Vagina (tissue), 2 donors: Measurements from ENCODE around the gene HTR3D. TPM values are rescaled to one million over a fixed set of nuclear protein-coding genes. Genes with fewer than 3 reads are reported as not detected.

ENCODE experiments used
- DNase-seq, 2 donors: peaks; one replicate each; pipeline ENCODE4 v3.0.0-alpha.2; 2017; ENCODE audit errors: extremely low spot score in 2 of 2
- H3K27ac ChIP-seq: fragments of 200-600 bp; sonication (generic); one replicate; pipeline ENCODE4 v1.5.1; 2019
- H3K27me3 ChIP-seq: fragments of 200-600 bp; sonication (generic); one replicate; pipeline ENCODE4 v1.5.1; 2019
- H3K36me3 ChIP-seq, 2 donors: fragments of 200-600 bp; sonication (generic); one replicate each; pipeline ENCODE4 v1.5.1; 2017 to 2019
- H3K4me1 ChIP-seq: fragments of 200-600 bp; sonication (generic); one replicate; pipeline ENCODE4 v1.5.1; 2019
- H3K4me3 ChIP-seq, 2 donors: fragments of 200-600 bp; sonication (generic); 1 replicate in 1 of 2; 2 replicates in 1 of 2; pipeline ENCODE4 v1.5.1; 2016 to 2019
- H3K9me3 ChIP-seq: fragments of 200-600 bp; sonication (generic); one replicate; pipeline ENCODE4 v1.5.1; 2019
- POLR2A ChIP-seq, 2 donors: fragments of 450-650 bp; IDR thresholded peaks; one replicate each; pipeline ENCODE4 v1.6.1; 2017; ENCODE audit warnings: antibody characterized with exemption in 2 of 2, mild to moderate bottlenecking in 2 of 2, moderate library complexity in 2 of 2
- POLR2AphosphoS5 ChIP-seq, 2 donors: sonication (generic); formaldehyde crosslinking; IDR thresholded peaks; one replicate each; pipeline ENCODE4 v1.9.0; 2017; ENCODE audit warnings: antibody characterized with exemption in 2 of 2, mild to moderate bottlenecking in 2 of 2, low read depth in 1 of 2; ENCODE audit not compliant: insufficient read depth in 1 of 2
- intact Hi-C: fragments of 100-400 bp; cut with DNase I; formaldehyde crosslinking; loops from one replicate; pipeline ENCODE4 v1.15.1; 2023
- total RNA-seq: library from RNA; depleted of rRNA; stranded (reverse); fragments of >200 nt; gene quantifications from one replicate; pipeline ENCODE4 v1.2.3, GENCODE V29; 2016
- TF ChIP-seq, protein P1 (sequence below), 3 experiments: fragments of 450-650 bp in 2 of 3; fragments of 200-600 bp in 1 of 3; sonication (generic) in 1 of 3; IDR thresholded peaks; one replicate each; pipeline ENCODE4 v1.5.1; 2017 to 2019; ENCODE audit warnings: antibody characterized with exemption in 3 of 3, mild to moderate bottlenecking in 2 of 3, moderate library complexity in 2 of 3

Gene HTR3D
- total RNA-seq, 1 donor from 2014 or later = not detected

GRCh38 chr3:184011230-184011876 lies 20.2 kb upstream of the HTR3D start:
- Histone ChIP-seq H3K9me3 (no peaks in the 10 kb centered on the region), H3K4me1 (peaks cover 16% of the 10 kb centered on the region), H3K27ac (no peak overlapping the region), H3K36me3 (peaks cover 0 to 3% of the 10 kb centered on the region in 2 donors), H3K4me3 (no peak overlapping the region), H3K27me3 (no peaks in the 10 kb centered on the region)
- TF ChIP-seq, protein P1, sequence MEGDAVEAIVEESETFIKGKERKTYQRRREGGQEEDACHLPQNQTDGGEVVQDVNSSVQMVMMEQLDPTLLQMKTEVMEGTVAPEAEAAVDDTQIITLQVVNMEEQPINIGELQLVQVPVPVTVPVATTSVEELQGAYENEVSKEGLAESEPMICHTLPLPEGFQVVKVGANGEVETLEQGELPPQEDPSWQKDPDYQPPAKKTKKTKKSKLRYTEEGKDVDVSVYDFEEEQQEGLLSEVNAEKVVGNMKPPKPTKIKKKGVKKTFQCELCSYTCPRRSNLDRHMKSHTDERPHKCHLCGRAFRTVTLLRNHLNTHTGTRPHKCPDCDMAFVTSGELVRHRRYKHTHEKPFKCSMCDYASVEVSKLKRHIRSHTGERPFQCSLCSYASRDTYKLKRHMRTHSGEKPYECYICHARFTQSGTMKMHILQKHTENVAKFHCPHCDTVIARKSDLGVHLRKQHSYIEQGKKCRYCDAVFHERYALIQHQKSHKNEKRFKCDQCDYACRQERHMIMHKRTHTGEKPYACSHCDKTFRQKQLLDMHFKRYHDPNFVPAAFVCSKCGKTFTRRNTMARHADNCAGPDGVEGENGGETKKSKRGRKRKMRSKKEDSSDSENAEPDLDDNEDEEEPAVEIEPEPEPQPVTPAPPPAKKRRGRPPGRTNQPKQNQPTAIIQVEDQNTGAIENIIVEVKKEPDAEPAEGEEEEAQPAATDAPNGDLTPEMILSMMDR (IDR thresholded peaks at IDR 0.05) = no peak
- TF ChIP-seq POLR2AphosphoS5 (IDR thresholded peaks at IDR 0.05; ENCODE audit: insufficient read depth in 1 of 2, low read depth in 1 of 2) (no peak), POLR2A (IDR thresholded peaks at IDR 0.05) (no peak)
- no peak for DNase-seq
- intact Hi-C loops = loop anchor here (10.0 kb wide), 1 partner anchor 117 kb away; no protein-coding TSS in a partner anchor

DNA sequence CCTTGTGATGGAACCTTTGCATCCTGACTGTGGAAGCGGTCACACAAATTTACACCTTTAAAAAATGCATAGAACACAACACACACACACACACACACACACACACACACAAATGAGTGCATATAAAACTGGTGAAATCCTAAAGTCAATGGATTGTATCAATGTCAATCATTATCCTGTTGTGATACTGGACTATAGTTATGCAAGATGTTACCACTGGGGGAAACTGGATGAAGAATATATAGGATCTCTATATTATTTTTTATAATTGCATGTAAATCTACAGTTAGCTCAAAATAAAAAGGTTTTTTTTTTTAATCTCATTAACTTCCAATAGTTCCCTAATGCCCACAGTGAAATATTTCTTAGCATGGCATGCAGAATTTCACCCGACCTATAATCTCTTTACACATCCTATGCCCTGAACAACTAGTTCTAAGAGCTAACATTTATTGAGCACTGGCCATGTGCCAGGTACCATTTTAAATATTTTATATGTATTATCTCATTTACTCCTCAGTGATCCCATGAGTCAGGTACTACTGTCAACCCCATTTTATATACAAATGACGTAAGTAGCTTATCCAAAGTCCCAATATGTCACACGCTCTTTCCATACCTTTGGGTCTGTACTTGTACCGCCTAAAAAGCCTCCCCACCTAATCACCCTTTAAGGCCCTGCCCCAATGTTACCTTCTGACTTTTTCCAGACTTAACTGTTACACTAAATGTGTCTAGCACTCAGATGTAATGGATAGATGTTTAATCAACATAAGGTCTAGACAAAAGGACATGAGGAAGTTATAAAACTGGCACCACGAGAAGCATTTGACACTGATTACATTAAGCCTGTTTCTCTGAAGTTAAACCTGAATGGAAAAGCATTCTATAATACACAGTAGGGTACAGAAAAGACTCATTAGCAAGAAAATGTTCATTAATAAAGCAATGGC lies 19.3 kb upstream of the HTR3D start:
- H3K36me3 ChIP-seq = peaks cover 0 to 3% of the 10 kb centered on the region in 2 donors
- intact Hi-C loops = loop anchor here (10.0 kb wide), 1 partner anchor 117 kb away; no protein-coding TSS in a partner anchor

DNA sequence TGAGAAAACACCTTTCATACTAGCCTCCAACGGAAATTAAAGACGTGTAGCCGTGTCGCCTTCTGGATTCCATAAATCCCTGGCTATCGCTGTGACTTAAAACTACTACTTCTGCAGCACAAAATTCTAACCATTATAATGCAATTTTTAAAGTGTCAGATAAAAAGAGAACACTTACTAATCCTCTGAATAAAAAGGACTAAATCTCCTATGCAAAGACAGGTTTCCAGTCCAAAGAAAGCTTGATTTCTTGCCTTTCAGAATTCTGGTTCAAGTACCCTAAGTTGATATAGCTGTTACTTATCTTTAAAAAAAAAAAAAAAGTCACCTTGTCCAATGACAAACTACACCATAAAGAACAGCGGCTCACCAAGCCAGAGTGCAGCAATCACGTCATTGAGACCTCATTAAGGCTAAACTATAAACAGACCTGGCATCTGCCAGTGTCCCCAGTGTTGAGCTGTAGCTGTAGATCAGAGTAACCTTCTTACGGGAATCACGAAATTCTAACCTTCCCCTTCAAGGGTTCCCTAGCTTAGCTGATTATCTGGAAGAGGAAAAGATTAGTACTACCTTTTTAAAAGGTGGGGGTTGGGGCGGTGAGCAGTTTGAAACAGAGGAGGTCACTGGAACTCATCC lies 16.0 kb upstream of the HTR3D start:
- Histone ChIP-seq H3K27me3 (no peaks in the 10 kb centered on the region), H3K9me3 (no peaks in the 10 kb centered on the region), H3K36me3 (peaks cover 0 to 3% of the 10 kb centered on the region in 2 donors), H3K27ac (no peak overlapping the region), H3K4me3 (peak overlapping the region in 1 of 2 donors; percentile 97), H3K4me1 (peaks cover 30% of the 10 kb centered on the region)
- DNase-seq = no peak
- intact Hi-C loops = loop anchor here (10.0 kb wide), 1 partner anchor 121 kb away; no protein-coding TSS in a partner anchor
- no peak for TF ChIP-seq POLR2A (IDR thresholded peaks at IDR 0.05)
- no peak for TF ChIP-seq POLR2AphosphoS5 (IDR thresholded peaks at IDR 0.05; ENCODE audit: insufficient read depth in 1 of 2, low read depth in 1 of 2)
- TF ChIP-seq, protein P1 (IDR thresholded peaks at IDR 0.05) = no peak

More for the DNA sequence above, 19.3 kb upstream of the HTR3D start:
- Histone ChIP-seq H3K4me3 (no peak overlapping the region), H3K27me3 (no peaks in the 10 kb centered on the region), H3K4me1 (peaks cover 24% of the 10 kb centered on the region), H3K27ac (no peak overlapping the region), H3K9me3 (no peaks in the 10 kb centered on the region)
- DNase-seq = no peak
- TF ChIP-seq POLR2AphosphoS5 (IDR thresholded peaks at IDR 0.05; ENCODE audit: insufficient read depth in 1 of 2, low read depth in 1 of 2) (no peak), POLR2A (IDR thresholded peaks at IDR 0.05) (no peak)
- TF ChIP-seq, protein P1 (IDR thresholded peaks at IDR 0.05) = no peak

DNA sequence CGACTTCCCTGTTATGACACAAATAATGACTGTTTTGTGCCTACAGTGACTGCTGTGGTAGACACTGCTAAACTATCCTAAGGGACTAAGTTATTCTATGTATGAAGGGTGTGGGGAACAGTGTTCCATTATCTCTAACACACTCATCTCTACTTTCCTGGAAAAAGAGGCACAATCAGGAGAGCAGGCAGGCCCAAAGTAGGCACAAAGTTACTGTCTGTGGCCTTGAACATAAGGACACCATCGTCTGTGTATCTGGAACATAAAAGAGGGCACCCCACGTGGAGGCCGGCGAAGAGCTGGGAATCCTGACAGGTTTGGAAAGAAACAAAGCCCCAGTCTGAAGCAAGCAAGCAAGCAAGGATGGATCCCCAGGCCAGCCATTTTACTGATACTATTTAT lies 15.4 kb upstream of the HTR3D start:
- intact Hi-C loops = loop anchor here (10.0 kb wide), 1 partner anchor 121 kb away; no protein-coding TSS in a partner anchor
- Histone ChIP-seq H3K36me3 (peaks cover 0 to 3% of the 10 kb centered on the region in 2 donors), H3K9me3 (no peaks in the 10 kb centered on the region), H3K4me1 (peaks cover 30% of the 10 kb centered on the region), H3K27me3 (no peaks in the 10 kb centered on the region), H3K4me3 (peak overlapping the region in 1 of 2 donors; percentile 97), H3K27ac (no peak overlapping the region)
- DNase-seq = no peak
- TF ChIP-seq POLR2AphosphoS5 (IDR thresholded peaks at IDR 0.05; ENCODE audit: insufficient read depth in 1 of 2, low read depth in 1 of 2) = no peak
